HG02571 (cell line): ENCODE results near the gene ETFA.
"Not testable (repeated sequence)": the region's sequence is repeated elsewhere in the genome, so short reads cannot be mapped to it uniquely, and the experiment has no call there.

Experiments
- ATAC-seq: cut with Tn5 transposase; IDR thresholded peaks from one replicate; pipeline ENCODE4 v1.9.1; 2021; ENCODE audit warnings: mild to moderate bottlenecking, moderate library complexity; ENCODE audit not compliant: unreplicated experiment

The ETFA gene

DNA sequence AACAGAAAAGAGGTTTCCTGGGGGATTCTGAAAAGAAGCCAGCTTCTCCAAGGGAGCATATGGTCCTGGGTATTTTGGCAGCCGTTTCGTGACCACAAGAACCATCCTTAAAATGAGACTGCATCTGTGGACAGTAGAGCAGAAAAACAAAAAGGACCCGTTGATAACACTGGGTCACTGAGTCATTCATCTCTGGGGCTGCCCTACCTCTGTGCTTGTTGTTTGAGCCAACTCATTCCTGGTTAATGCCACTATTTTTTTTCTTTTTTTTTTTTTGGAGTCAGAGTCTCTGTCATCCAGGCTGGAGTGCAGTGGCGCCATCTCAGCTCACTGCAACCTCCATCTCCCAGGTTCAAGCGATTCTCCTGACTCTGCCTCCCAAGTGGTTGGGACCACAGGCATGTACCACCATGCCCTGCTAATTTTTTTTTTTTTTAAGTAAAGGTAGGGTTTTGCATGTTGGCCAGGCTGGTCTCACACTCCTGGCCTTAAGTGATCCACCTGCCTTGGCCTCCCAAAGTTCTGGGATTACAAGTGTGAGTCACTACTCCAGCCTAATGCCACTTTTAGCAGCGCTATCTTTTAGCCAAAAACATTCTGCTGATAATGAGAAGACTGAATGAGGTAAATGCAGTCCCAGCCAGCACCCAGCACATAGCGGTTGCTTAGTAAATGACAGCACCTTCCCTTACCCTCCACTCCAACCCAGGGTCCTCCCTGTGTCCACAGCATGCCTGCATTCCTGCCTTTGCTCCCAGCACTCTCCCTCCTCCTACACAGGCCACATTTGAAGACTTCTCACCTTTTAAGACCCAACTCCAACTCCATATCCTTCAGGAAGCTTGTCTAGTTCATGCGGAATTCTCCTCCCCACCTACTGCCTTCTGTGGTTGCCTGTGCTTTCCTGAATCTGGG lies 16.2 kb upstream of the ETFA start:
- ATAC-seq: no peak

DNA sequence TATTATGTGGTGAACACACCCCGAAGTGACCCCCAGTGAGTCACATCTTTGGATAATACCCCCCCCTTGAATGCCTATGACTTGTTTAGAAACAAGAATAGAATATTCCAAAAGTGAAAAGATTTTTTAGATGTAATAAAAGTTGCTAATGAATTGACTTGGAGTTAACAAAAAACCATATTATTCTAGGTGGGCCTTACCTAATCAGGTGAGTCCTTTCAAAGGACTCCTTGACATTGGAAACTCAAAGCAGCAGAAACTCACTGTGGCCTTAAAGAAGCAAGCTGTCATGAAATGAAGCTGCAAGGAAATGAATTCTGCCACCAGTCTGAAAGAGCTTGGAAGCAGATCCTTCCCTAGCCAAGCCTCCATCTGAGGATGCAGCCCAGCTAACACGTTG lies 14.4 kb upstream of the ETFA start:
- ATAC-seq: no peak

DNA sequence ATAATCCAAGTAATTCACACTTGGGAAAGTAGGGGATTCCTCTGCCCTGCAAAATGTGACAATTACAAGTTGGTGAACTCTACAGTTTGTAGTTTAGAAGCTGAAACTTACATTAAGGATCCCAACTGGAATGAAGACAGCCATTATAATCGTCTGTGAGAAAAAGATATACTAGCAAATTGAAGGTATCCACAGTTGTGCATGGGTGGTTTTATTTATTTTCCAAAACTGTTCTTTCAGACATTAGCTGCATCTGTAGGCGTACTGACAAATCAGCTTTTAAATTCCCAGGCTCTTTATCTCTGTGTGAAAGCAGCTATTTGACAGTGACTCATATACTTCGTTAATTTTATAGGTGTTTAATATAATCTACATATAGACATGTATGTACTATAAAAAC lies 12.8 kb upstream of the ETFA start:
- ATAC-seq: no peak

DNA sequence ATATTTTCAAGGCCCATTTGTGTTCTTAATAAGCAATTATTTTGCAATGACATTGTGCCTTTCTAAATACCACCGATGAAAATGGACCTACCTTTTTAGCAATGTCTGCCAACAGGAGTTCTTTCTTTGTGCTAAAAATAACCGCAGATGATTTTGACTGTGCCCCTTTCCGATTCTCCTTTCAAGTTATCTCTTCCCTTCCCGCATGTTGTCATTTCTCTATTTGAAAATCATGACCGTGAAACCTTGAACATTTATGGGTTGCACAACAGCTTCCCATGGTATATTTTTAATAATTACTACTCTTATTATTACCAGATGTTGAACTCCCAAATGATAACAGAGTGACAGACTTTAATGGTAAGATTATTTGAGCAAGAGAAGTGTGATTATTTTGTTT lies 10.3 kb upstream of the ETFA start:
- ATAC-seq: no peak

GRCh38 chr15:76321171-76321570 lies 9.9 kb upstream of the ETFA start:
- no peak for ATAC-seq

DNA sequence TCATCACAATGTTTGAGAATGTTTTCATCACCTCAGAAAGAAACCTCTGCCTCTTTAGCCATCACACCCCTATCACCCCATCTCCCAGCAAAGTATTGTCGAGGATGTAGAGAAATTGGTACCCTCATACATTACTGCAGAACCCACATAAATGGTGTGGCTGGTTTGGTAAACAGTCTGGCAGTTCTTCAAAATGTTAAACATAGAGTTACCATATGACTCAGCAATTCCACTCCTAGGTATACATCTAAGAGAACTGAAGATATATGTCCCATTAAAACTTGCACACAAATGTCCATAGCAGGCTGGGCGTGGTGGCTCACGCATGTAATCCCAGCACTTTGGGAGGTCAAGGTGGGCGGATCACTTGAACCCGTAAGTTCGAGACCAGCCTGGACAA lies 8.7 kb upstream of the ETFA start:
- no peak for ATAC-seq

GRCh38 chr15:76313731-76314130 lies 2.5 kb upstream of the ETFA start:
- ATAC-seq: no peak

- not testable (repeated sequence) for ATAC-seq
Measured at GRCh38 chr15:76313175-76313567, 1.9 kb upstream of the ETFA start.

- no peak for ATAC-seq
Measured at GRCh38 chr15:76312540-76313174, 1.4 kb upstream of the ETFA start.

DNA sequence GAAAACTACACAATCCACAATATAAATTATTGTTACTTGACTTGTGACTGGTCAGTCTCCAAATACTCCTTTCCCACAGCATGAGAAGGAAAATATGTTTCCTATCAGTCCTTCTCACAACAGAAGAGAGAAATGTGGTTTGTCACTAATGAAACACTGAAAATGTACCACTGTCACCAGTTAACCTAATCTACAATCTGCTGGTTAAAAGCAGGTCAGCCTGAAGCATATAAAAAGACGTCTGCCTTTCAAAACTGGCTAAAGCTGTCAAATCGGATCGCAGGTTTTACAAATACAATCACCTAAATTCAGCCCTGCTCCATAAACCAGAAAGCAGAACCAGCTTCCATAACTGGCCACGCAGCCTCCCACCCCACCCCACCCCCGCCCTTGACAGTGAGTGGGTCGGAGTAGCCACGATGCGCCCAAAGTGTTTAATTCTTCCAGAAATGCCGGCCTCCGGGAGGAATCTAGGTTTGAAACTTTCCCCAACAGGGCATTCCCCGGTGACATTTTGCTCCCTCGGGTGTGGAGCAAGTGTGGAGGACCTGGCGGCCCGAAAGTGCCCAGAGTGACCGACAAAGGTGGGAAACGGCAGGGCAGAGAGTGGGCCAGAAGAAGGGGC lies 682 bp downstream of the ETFA start:
- peak; percentile 21 for ATAC-seq

GRCh38 chr15:76309601-76310330 lies 1.5 kb downstream of the ETFA start:
- no peak for ATAC-seq

DNA sequence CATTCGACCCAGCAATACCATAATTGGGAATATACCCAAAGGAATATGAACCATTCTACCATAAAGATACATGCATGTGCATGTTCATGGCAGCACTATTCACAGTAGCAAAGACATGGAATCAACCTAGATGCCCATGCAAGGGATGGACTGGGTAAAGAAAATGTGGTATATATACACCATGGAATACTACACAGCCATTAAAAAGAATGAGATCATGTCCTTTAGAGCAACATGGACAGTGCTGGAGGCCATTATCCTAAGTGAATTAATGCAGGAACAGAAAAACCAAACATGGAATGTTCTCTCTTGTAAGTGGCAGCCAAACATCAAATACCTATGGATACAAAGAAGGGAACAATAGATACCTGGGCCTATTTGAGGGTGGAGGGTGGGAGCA lies 7.4 kb downstream of the ETFA start:
- no peak for ATAC-seq

GRCh38 chr15:76299786-76300185 lies 11.5 kb downstream of the ETFA start:
- ATAC-seq: no peak

- ATAC-seq: no peak
Measured at GRCh38 chr15:76298986-76299385, 12.3 kb downstream of the ETFA start.

DNA sequence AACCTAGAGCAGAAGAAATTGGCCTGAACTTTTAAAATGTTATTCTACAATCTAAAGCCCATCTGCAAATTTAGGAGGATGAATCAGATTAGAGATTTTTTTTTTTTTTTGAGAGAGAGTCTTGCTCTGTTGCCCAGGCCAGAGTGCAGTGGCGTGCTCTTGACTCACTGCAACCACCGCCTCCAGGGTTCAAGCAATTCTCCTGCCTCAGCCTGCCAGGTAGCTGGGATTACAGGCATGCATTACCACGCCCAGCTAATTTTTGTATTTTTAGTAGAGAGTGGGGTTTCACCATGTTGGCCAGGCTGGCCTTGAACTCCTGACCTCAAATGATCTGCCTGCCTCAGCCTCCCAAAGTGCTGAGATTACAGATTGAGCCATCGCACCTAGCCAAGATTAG lies 13.3 kb downstream of the ETFA start:
- ATAC-seq: not testable (repeated sequence)

DNA sequence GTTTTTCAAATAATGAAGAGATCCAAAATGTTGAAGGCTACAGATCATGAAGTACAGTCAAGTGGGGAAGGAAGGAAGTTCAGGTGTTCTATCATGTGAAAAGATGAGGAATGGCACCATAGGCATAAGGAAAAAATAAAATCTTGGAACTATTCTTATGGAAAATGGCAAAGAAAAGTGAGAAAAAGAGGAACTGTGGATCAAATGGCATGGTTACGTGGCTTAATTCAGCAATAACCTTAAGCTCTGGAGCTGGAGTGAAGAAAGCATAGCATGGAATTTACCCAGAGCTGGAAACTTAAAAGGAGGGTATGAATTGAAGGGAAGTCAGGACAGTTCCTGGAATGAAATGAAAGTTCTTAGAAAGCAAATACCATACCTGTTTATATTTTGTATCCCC lies 14.4 kb downstream of the ETFA start:
- no peak for ATAC-seq

DNA sequence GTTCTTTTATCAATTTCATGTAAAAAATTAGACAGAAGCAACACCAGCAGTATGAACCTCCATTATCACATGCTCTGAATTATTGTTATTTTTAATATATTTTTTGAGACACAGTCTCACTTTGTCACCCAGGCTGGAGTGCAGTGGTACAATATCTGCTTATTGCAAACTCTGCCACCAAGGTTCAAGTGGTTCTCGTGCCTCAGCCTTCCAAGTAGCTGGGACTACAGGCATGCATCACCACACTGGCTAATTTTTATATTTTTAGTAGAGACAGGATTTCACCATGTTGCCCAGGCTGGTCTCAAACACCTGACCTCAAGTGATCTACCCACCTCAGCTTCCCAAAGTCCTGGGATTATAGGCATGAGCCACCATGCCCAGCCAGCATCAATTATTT lies 16.8 kb downstream of the ETFA start:
- not testable (repeated sequence) for ATAC-seq

DNA sequence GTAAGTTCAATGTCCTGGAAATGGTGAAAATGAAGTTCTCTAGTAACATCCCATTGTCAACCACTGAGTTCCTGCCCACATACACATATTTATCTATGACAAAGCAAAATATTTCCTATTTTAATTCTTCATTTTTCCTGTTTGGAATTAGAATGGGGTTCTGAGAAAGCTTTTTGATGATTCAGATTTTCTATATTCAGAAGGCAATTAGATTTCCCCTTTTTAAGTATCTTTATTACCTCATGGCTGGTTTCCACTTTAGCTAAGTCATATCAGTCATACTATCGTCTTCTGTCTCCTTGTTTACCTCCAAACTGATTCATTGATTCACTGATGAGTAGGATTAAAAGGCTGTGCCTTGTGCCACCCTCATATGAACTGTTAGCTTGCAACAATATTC lies 17.9 kb downstream of the ETFA start:
- ATAC-seq: no peak

GRCh38 chr15:76289582-76289981 lies 21.7 kb downstream of the ETFA start:
- no peak for ATAC-seq

DNA sequence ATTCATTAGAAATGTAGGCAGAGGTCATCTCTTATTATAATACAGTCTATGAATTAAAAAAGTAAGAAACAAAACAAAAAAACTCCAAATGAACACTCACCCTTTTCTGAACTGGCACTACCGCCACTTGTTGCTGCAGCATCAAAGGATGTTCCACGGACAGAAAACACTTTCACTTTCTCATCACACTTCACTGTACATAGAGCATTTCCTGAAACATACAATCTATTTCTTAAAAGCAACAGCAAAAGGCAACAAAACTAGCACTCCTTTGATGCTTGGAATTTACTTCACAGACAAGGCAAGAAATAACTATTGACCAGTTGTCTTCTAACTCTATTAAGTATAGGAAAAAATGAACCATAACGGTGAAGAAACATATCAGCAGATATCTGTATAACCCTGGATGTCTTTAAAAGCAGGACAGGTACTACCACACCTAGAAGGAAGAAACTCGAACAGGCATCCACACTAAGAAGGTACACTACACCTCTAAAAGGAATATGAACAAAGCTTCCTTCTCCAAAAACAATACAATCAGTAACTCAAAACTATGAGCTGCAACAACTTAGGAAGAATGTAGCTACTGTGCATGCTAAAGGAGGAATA lies 24.9 kb downstream of the ETFA start:
- ATAC-seq: no peak
